RWPE2 (cell line): ENCODE results near the gene CNN1.
A peak's percentile ranks its signal among the peaks of the same experiment; 100 is the strongest.

Experiments
- ATAC-seq: fragments of 200-7000 bp; cut with Tn5 transposase; 3 replicates; pipeline ENCODE4 v1.9.1; 2021; ENCODE audit warnings: low read depth
- DNase-seq: peaks from one replicate; pipeline ENCODE4 v3.0.0-alpha.2; 2020; ENCODE audit warnings: low spot score
- H3K27ac ChIP-seq: fragments of 450-650 bp; 2 replicates; pipeline ENCODE4 v1.5.1; 2017; ENCODE audit warnings: mild to moderate bottlenecking; ENCODE audit not compliant: poor library complexity, severe bottlenecking
- H3K27me3 ChIP-seq: fragments of 250-450 bp; sonication (Bioruptor Pico); 2 replicates; pipeline ENCODE4 v1.5.1; 2021; ENCODE audit warnings: mild to moderate bottlenecking, moderate library complexity; ENCODE audit not compliant: insufficient read depth, poor library complexity, severe bottlenecking
- H3K36me3 ChIP-seq: fragments of 250-450 bp; sonication (Bioruptor Pico); 2 replicates; pipeline ENCODE4 v1.5.1; 2020; ENCODE audit warnings: low read depth, mild to moderate bottlenecking, moderate library complexity
- H3K4me1 ChIP-seq: fragments of 250-450 bp; sonication (Bioruptor Pico); 2 replicates; pipeline ENCODE4 v1.5.1; 2021; ENCODE audit warnings: mild to moderate bottlenecking, moderate library complexity; ENCODE audit not compliant: insufficient read depth, poor library complexity, severe bottlenecking
- H3K4me3 ChIP-seq: fragments of 250-450 bp; sonication (Bioruptor Pico); 2 replicates; pipeline ENCODE4 v1.5.1; 2021; ENCODE audit warnings: mild to moderate bottlenecking, moderate library complexity; ENCODE audit not compliant: severe bottlenecking
- H3K9me3 ChIP-seq: fragments of 250-450 bp; sonication (Bioruptor Pico); 2 replicates; pipeline ENCODE4 v1.5.1; 2021; ENCODE audit warnings: mild to moderate bottlenecking, moderate library complexity; ENCODE audit not compliant: severe bottlenecking
- CTCF ChIP-seq: fragments of 450-650 bp; IDR thresholded peaks from one replicate; pipeline ENCODE4 v1.5.1; 2017; ENCODE audit warnings: mild to moderate bottlenecking, moderate library complexity; ENCODE audit not compliant: poor library complexity, severe bottlenecking

The CNN1 gene

GRCh38 chr19:11495885-11496284 is 42.8 kb upstream of the CNN1 start:
- H3K9me3 ChIP-seq: no peaks in the 10 kb centered on the region
- no peaks in the 10 kb centered on the region for H3K27me3 ChIP-seq
- no peak for TF ChIP-seq CTCF
- H3K4me1 ChIP-seq: no peaks in the 10 kb centered on the region
- no peak overlapping the region for H3K27ac ChIP-seq
- DNase-seq: no peak
- no peak overlapping the region for H3K4me3 ChIP-seq
- H3K36me3 ChIP-seq: no peaks in the 10 kb centered on the region; the same call in 1 of the 2 replicates
- no peak for ATAC-seq

- peak; percentile 68 for TF ChIP-seq CTCF
- H3K36me3 ChIP-seq: no peaks in the 10 kb centered on the region; the same call in 1 of the 2 replicates
- no peaks in the 10 kb centered on the region for H3K27me3 ChIP-seq
- H3K4me1 ChIP-seq: no peaks in the 10 kb centered on the region
- ATAC-seq (peak; percentile 88), DNase-seq (no peak)
- H3K4me3 ChIP-seq: no peak overlapping the region
- H3K9me3 ChIP-seq: no peaks in the 10 kb centered on the region
- no peak overlapping the region for H3K27ac ChIP-seq
Measured at GRCh38 chr19:11496391-11497163, 42.1 kb upstream of the CNN1 start.

- no peak overlapping the region for H3K4me3 ChIP-seq
- no peaks in the 10 kb centered on the region for H3K4me1 ChIP-seq
- ATAC-seq (no peak), DNase-seq (no peak)
- no peak for TF ChIP-seq CTCF
- no peak overlapping the region for H3K27ac ChIP-seq
- H3K27me3 ChIP-seq: no peaks in the 10 kb centered on the region
- no peaks in the 10 kb centered on the region; the same call in 1 of the 2 replicates for H3K36me3 ChIP-seq
- no peaks in the 10 kb centered on the region for H3K9me3 ChIP-seq
Measured at GRCh38 chr19:11499220-11499726, 39.4 kb upstream of the CNN1 start.

- ATAC-seq: no peak
- Histone ChIP-seq H3K4me1 (no peaks in the 10 kb centered on the region), H3K27me3 (no peaks in the 10 kb centered on the region), H3K27ac (no peak overlapping the region), H3K4me3 (no peak overlapping the region), H3K36me3 (no peaks in the 10 kb centered on the region; the same call in 1 of the 2 replicates), H3K9me3 (no peaks in the 10 kb centered on the region)
- TF ChIP-seq CTCF: no peak
- no peak for DNase-seq
Measured at GRCh38 chr19:11499890-11500420, 38.7 kb upstream of the CNN1 start.

GRCh38 chr19:11504502-11505031 is 34.1 kb upstream of the CNN1 start:
- DNase-seq: no peak
- no peaks in the 10 kb centered on the region for H3K4me1 ChIP-seq
- peak overlapping the region; percentile 65 for H3K4me3 ChIP-seq
- TF ChIP-seq CTCF: no peak
- ATAC-seq: no peak
- H3K27ac ChIP-seq: peak overlapping the region; percentile 68
- no peaks in the 10 kb centered on the region for H3K27me3 ChIP-seq
- no peaks in the 10 kb centered on the region for H3K9me3 ChIP-seq
- H3K36me3 ChIP-seq: no peaks in the 10 kb centered on the region
